ENCODE measurements around the gene OMP.

GRCh38 chr11:77109236-77110019, 6.8 kb downstream of the OMP start:
- TF ChIP-seq POLR2A (IDR thresholded peaks at IDR 0.05) (no peak), CTCF (IDR thresholded peaks at IDR 0.05) (no peak), EP300 (IDR thresholded peaks at IDR 0.05) (no peak)
